H1 (cell line): Measurements from ENCODE around the gene TAGLN2.

Experiments
- SAP30 ChIP-seq: fragments of 300-600 bp; sonication (generic); IDR thresholded peaks from 2 replicates; pipeline ENCODE4 v1.7.1; 2012; ENCODE audit warnings: low read length, moderate library complexity, mild to moderate bottlenecking, inconsistent platforms; ENCODE audit not compliant: insufficient read depth, insufficient replicate concordance
- YY1 ChIP-seq: IDR thresholded peaks from 2 replicates; pipeline ENCODE4 v1.6.1; 2011; ENCODE audit warnings: low read depth, mild to moderate bottlenecking, low read length
- TF ChIP-seq, protein P1 (sequence below), 3 experiments: IDR thresholded peaks; 1 replicate in 2 of 3; 2 replicates in 1 of 3; pipeline versions ENCODE4 v1.5.1 to v1.6.1; 2011; ENCODE audit warnings: low read length in 3 of 3, mild to moderate bottlenecking in 3 of 3, inconsistent platforms in 2 of 3, low read depth in 1 of 3, moderate library complexity in 1 of 3; ENCODE audit not compliant: insufficient read depth in 1 of 3; ENCODE audit errors: control extremely low read depth in 1 of 3

DNA sequence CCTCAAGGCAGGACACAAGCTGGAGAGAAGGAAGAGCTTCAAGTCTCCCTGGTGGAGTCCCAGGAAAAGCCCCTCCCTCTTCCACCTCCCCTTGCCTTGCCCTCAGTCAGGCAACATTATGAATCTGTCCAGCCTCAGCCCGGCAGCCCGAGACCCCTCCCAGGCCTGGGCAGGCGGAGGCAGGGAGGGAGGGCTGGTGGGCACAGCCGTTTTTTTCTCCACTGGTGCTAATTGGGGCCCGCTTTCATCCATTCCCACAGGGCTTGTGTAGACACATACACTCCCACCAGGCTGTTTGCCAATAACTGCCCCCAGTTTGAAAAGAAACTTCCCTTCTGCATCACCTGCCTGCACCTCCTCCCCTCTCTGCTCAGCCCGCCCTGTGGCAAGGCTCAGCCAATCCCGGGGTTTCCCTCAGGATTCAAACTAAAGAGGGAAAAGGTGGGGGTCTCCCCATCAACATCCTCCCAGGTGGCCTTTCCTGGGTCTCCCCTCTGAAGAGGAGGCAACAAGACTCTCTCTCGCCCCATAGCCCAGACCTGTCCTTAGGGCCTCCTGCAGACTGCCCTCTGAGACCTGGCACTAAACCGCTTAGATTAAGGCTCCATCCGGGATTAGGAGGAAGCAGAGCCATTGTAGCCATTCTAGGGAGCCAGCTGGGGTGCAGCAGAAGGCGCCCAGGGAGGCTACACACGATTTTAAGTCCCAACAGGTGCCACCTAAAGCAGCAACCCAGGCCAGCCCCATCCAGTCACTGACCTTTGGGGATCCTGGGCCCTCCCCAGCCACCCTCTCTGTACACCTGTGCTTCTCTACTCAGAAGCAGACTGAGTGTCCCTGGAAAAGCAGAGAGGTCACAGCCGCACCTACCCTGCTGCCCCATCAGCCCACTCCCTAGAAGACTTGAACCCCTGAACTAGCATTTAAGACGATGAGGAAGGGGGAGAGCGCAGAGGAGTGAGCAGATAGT is 16.6 kb upstream of the TAGLN2 start:
- TF ChIP-seq SAP30 (no peak), YY1 (no peak)
- TF ChIP-seq, protein P1, sequence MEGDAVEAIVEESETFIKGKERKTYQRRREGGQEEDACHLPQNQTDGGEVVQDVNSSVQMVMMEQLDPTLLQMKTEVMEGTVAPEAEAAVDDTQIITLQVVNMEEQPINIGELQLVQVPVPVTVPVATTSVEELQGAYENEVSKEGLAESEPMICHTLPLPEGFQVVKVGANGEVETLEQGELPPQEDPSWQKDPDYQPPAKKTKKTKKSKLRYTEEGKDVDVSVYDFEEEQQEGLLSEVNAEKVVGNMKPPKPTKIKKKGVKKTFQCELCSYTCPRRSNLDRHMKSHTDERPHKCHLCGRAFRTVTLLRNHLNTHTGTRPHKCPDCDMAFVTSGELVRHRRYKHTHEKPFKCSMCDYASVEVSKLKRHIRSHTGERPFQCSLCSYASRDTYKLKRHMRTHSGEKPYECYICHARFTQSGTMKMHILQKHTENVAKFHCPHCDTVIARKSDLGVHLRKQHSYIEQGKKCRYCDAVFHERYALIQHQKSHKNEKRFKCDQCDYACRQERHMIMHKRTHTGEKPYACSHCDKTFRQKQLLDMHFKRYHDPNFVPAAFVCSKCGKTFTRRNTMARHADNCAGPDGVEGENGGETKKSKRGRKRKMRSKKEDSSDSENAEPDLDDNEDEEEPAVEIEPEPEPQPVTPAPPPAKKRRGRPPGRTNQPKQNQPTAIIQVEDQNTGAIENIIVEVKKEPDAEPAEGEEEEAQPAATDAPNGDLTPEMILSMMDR (IDR thresholded peaks at IDR 0.05; ENCODE audit: control extremely low read depth in 1 of 3, insufficient read depth in 1 of 3, low read depth in 1 of 3, low read length in 3 of 3), result no peak
